ENCODE data around the gene HUNK. TPM values are rescaled to one million over a fixed set of nuclear protein-coding genes. Genes with fewer than 3 reads are reported as not detected.

Gene HUNK
- total and polyA plus RNA-seq, 2 donors (not counting 1 experiment from before 2014, with no cell fraction given) = 0.01 to 0.07 TPM

DNA sequence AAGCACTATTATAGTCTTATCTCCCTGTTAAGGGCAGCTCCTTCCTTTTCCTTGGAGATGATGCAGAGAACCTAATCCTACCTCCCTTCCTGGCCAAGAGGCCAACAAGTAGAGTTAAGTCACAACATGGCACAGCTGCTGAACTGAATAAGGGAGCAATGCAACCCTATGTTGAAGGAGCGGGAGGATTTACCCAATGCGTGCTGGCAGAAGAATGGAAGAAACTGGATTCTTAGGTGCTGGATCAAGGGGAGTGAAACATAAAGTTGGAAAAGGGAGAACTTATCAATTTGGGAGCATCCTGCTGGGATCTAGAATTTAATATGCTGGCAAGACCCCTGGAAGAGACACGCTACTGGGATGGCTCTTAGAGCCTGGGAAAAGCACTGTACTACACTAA, 12.0 kb upstream of the HUNK start:
- no peak overlapping the region for H2AFZ ChIP-seq (ENCODE audit: insufficient read depth, low read depth, low read length, poor library complexity, severe bottlenecking)
- no peak for DNase-seq
- H3K9me3 Mint-ChIP-seq (ENCODE audit: insufficient read depth) = no peaks in the 10 kb centered on the region
- H3K4me1 ChIP-seq (ENCODE audit: control insufficient read depth in 2 of 2, insufficient read depth in 2 of 2, low read length in 2 of 2) = peaks cover 0 to 2% of the 10 kb centered on the region in 2 donors
- no peaks in the 10 kb centered on the region for H3K4me1 Mint-ChIP-seq
- peaks cover 0 to 4% (median under 1%) of the 10 kb centered on the region in 4 experiments for H3K27me3 ChIP-seq (replicated peaks in 1 of 4; ENCODE audit: control extremely low read depth in 1 of 4, control insufficient read depth in 3 of 4, insufficient read depth in 4 of 4, low read length in 3 of 4)
- no peak overlapping the region for H3K4me2 ChIP-seq (replicated peaks; ENCODE audit: low read depth, low read length, poor library complexity, severe bottlenecking)
- H3K79me2 ChIP-seq (ENCODE audit: control insufficient read depth, insufficient read depth, low read length) = no peaks in the 10 kb centered on the region
- peaks cover 33% of the 10 kb centered on the region for H3K27me3 Mint-ChIP-seq
- intact Hi-C loops (cut with micrococcal nuclease) = no loop called here
- POLR2A ChIA-PET = no interaction called here
- no peak for ATAC-seq (ENCODE audit: low read depth)
- H3K9ac ChIP-seq (ENCODE audit: low read length) = no peak overlapping the region
- CTCF ChIA-PET = interaction anchor here (1.4 to 1.6 kb wide), 2 partner anchors 9 to 80 kb away, joined by 3 to 5 read pairs; no protein-coding TSS in a partner anchor
- no peak overlapping the region for H3K27ac Mint-ChIP-seq
- no peak overlapping the region for H3K27ac ChIP-seq (ENCODE audit: low read length in 2 of 2)
- no peaks in the 10 kb centered on the region for H3K36me3 ChIP-seq (replicated peaks in 1 of 2; ENCODE audit: control extremely low read depth in 1 of 2, control insufficient read depth in 1 of 2, extremely low read depth in 1 of 2, insufficient read depth in 2 of 2, low read length in 1 of 2)
- TF ChIP-seq, protein P1, sequence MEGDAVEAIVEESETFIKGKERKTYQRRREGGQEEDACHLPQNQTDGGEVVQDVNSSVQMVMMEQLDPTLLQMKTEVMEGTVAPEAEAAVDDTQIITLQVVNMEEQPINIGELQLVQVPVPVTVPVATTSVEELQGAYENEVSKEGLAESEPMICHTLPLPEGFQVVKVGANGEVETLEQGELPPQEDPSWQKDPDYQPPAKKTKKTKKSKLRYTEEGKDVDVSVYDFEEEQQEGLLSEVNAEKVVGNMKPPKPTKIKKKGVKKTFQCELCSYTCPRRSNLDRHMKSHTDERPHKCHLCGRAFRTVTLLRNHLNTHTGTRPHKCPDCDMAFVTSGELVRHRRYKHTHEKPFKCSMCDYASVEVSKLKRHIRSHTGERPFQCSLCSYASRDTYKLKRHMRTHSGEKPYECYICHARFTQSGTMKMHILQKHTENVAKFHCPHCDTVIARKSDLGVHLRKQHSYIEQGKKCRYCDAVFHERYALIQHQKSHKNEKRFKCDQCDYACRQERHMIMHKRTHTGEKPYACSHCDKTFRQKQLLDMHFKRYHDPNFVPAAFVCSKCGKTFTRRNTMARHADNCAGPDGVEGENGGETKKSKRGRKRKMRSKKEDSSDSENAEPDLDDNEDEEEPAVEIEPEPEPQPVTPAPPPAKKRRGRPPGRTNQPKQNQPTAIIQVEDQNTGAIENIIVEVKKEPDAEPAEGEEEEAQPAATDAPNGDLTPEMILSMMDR (IDR thresholded peaks at IDR 0.05) = no peak
- no peak for TF ChIP-seq EZH2 (IDR thresholded peaks at IDR 0.05; ENCODE audit: borderline replicate concordance, insufficient read depth, low read depth, low read length, poor library complexity, severe bottlenecking)
- no peak overlapping the region for H3K4me3 Mint-ChIP-seq
- no peak overlapping the region for H3K4me3 ChIP-seq (ENCODE audit: control extremely low read depth in 1 of 5, extremely low read depth in 1 of 5, insufficient read depth in 1 of 5, low read depth in 2 of 5, low read length in 4 of 5)
- 90% methylated on average over 3 of the region's 3 CpGs for WGBS (ENCODE audit: insufficient coverage)
- H4K20me1 ChIP-seq (ENCODE audit: control insufficient read depth, insufficient read depth, low read length, poor library complexity, severe bottlenecking) = no peaks in the 10 kb centered on the region
- peaks cover 0 to 3% (median 0%) of the 10 kb centered on the region in 3 donors for H3K9me3 ChIP-seq (ENCODE audit: control extremely low read depth in 1 of 3, control insufficient read depth in 2 of 3, insufficient read depth in 1 of 3, low read length in 2 of 3)

DNA sequence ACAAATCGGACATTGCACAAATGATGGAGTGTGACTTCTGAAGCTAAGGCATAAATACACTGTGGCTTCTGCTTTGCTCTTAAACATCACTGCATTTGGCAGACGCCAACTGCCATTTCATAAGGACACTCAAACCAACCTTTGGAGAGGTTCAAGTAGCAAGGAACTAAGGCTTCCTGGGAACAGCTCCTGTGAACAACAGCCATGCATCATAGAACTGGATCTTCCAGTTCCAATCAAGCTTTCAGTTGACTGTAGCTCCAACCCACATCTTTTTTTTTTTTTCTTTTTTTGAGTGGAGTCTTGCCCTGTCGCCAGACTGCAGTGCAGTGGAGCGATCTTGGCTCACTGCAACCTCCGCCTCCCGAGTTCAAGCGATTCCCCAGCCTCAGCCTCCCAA, 10.7 kb upstream of the HUNK start:
- intact Hi-C loops (cut with micrococcal nuclease) = no loop called here
- Mint-ChIP-seq H3K4me3 (no peak overlapping the region), H3K4me1 (no peaks in the 10 kb centered on the region), H3K27ac (no peak overlapping the region), H3K9me3 (ENCODE audit: insufficient read depth) (no peaks in the 10 kb centered on the region), H3K27me3 (peaks cover 33% of the 10 kb centered on the region)
- CTCF ChIA-PET = interaction anchor here (1.6 kb wide), 1 partner anchor 81 kb away, joined by 5 read pairs; no protein-coding TSS in a partner anchor
- Histone ChIP-seq H3K36me3 (replicated peaks in 1 of 2; ENCODE audit: control extremely low read depth in 1 of 2, control insufficient read depth in 1 of 2, extremely low read depth in 1 of 2, insufficient read depth in 2 of 2, low read length in 1 of 2) (no peaks in the 10 kb centered on the region), H4K20me1 (ENCODE audit: control insufficient read depth, insufficient read depth, low read length, poor library complexity, severe bottlenecking) (no peaks in the 10 kb centered on the region), H3K9me3 (ENCODE audit: control extremely low read depth in 1 of 3, control insufficient read depth in 2 of 3, insufficient read depth in 1 of 3, low read length in 2 of 3) (peaks cover 0 to 7% (median 0%) of the 10 kb centered on the region in 3 donors), H3K79me2 (ENCODE audit: control insufficient read depth, insufficient read depth, low read length) (no peaks in the 10 kb centered on the region), H3K27ac (ENCODE audit: low read length in 2 of 2) (no peak overlapping the region), H3K27me3 (replicated peaks in 1 of 4; ENCODE audit: control extremely low read depth in 1 of 4, control insufficient read depth in 3 of 4, insufficient read depth in 4 of 4, low read length in 3 of 4) (peaks cover 0 to 10% (median 1%) of the 10 kb centered on the region in 4 experiments), H3K9ac (ENCODE audit: low read length) (no peak overlapping the region), H3K4me1 (ENCODE audit: control insufficient read depth in 2 of 2, insufficient read depth in 2 of 2, low read length in 2 of 2) (peaks cover 0 to 8% of the 10 kb centered on the region in 2 donors), H3K4me2 (replicated peaks; ENCODE audit: low read depth, low read length, poor library complexity, severe bottlenecking) (no peak overlapping the region), H3K4me3 (ENCODE audit: control extremely low read depth in 1 of 5, extremely low read depth in 1 of 5, insufficient read depth in 1 of 5, low read depth in 2 of 5, low read length in 4 of 5) (no peak overlapping the region), H2AFZ (ENCODE audit: insufficient read depth, low read depth, low read length, poor library complexity, severe bottlenecking) (no peak overlapping the region)
- POLR2A ChIA-PET = no interaction called here
- 100% methylated on average over 2 of the region's 7 CpGs for WGBS (ENCODE audit: insufficient coverage)
- no peak for ATAC-seq (ENCODE audit: low read depth)
- TF ChIP-seq, protein P1 (IDR thresholded peaks at IDR 0.05) = no peak
- TF ChIP-seq EZH2 (IDR thresholded peaks at IDR 0.05; ENCODE audit: borderline replicate concordance, insufficient read depth, low read depth, low read length, poor library complexity, severe bottlenecking) = no peak
- DNase-seq = no peak

Measured in B cell (primary cell).